ENCODE data around the gene CCSAP.

DNA sequence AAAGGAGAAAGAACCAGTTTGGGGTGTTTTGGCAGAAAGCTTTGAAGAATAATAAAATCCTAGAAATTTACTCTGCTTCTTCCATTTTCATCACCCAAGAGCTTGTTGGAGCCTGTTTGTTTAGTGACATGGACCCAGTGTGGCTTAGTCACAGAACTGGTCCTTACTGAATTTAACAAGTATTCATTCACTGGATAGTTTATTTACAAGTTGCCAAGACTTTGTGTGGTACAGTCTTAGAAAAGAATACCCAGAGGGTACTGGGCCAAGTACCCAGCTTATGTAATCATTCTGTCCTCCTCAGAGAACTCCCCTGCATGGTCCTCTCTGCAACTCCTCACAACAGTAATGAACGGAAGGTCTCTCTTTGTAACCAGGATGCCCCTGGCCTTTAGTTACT lies 55.6 kb downstream of the CCSAP start:
- TF ChIP-seq POLR2AphosphoS5 (IDR thresholded peaks at IDR 0.05; ENCODE audit: low read depth), result no peak
- TF ChIP-seq, protein P1, sequence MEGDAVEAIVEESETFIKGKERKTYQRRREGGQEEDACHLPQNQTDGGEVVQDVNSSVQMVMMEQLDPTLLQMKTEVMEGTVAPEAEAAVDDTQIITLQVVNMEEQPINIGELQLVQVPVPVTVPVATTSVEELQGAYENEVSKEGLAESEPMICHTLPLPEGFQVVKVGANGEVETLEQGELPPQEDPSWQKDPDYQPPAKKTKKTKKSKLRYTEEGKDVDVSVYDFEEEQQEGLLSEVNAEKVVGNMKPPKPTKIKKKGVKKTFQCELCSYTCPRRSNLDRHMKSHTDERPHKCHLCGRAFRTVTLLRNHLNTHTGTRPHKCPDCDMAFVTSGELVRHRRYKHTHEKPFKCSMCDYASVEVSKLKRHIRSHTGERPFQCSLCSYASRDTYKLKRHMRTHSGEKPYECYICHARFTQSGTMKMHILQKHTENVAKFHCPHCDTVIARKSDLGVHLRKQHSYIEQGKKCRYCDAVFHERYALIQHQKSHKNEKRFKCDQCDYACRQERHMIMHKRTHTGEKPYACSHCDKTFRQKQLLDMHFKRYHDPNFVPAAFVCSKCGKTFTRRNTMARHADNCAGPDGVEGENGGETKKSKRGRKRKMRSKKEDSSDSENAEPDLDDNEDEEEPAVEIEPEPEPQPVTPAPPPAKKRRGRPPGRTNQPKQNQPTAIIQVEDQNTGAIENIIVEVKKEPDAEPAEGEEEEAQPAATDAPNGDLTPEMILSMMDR (IDR thresholded peaks at IDR 0.05; ENCODE audit: insufficient read depth, low read length), result no peak
- TF ChIP-seq, protein P2, sequence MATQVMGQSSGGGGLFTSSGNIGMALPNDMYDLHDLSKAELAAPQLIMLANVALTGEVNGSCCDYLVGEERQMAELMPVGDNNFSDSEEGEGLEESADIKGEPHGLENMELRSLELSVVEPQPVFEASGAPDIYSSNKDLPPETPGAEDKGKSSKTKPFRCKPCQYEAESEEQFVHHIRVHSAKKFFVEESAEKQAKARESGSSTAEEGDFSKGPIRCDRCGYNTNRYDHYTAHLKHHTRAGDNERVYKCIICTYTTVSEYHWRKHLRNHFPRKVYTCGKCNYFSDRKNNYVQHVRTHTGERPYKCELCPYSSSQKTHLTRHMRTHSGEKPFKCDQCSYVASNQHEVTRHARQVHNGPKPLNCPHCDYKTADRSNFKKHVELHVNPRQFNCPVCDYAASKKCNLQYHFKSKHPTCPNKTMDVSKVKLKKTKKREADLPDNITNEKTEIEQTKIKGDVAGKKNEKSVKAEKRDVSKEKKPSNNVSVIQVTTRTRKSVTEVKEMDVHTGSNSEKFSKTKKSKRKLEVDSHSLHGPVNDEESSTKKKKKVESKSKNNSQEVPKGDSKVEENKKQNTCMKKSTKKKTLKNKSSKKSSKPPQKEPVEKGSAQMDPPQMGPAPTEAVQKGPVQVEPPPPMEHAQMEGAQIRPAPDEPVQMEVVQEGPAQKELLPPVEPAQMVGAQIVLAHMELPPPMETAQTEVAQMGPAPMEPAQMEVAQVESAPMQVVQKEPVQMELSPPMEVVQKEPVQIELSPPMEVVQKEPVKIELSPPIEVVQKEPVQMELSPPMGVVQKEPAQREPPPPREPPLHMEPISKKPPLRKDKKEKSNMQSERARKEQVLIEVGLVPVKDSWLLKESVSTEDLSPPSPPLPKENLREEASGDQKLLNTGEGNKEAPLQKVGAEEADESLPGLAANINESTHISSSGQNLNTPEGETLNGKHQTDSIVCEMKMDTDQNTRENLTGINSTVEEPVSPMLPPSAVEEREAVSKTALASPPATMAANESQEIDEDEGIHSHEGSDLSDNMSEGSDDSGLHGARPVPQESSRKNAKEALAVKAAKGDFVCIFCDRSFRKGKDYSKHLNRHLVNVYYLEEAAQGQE (IDR thresholded peaks at IDR 0.05; ENCODE audit: insufficient replicate concordance, low read depth), result no peak

All from HL-60 (cell line).